Measurements from ENCODE around the gene KCNG4. TPM values are rescaled to one million over a fixed set of nuclear protein-coding genes. Genes with fewer than 3 reads are reported as not detected.

The KCNG4 gene, protein sequence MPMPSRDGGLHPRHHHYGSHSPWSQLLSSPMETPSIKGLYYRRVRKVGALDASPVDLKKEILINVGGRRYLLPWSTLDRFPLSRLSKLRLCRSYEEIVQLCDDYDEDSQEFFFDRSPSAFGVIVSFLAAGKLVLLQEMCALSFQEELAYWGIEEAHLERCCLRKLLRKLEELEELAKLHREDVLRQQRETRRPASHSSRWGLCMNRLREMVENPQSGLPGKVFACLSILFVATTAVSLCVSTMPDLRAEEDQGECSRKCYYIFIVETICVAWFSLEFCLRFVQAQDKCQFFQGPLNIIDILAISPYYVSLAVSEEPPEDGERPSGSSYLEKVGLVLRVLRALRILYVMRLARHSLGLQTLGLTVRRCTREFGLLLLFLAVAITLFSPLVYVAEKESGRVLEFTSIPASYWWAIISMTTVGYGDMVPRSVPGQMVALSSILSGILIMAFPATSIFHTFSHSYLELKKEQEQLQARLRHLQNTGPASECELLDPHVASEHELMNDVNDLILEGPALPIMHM
- not detected for total RNA-seq

DNA sequence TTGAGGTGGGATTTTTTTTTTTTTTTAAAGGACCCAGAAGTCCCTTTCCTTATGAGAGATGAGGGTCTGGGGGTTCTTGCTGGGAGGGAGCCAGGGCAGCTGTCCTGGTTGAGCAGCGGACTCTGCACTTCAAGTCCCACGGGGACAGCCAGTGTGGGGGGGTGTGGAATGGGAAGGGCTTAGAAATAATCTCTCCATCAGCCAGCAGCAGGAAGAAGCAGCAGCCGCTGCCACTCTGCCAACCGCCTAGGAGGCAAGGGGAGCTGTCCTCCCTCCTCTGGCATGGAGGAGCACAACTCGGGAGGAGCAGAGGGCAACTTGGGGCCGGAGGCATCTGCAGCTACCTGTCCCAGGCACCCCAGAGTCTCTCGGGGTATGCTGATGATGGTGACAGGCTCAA is at the start of gene KCNG4:
KCNG4 (minus strand) TSS at position 104 of the 400 bp plus-strand sequence. CDS start 2,527 bp downstream, outside the sequence.
- no peak for DNase-seq
- H3K27me3 Mint-ChIP-seq, result peaks cover 39% of the 10 kb centered on the region
- no peaks in the 10 kb centered on the region for H3K36me3 Mint-ChIP-seq
- no peak within 1 kb of the TSS for H3K27ac Mint-ChIP-seq
- H3K4me1 Mint-ChIP-seq, result no peaks in the 10 kb centered on the region
- H3K4me3 Mint-ChIP-seq, result no peak within 1 kb of the TSS
- no peaks in the 10 kb centered on the region for H3K9me3 Mint-ChIP-seq

DNA sequence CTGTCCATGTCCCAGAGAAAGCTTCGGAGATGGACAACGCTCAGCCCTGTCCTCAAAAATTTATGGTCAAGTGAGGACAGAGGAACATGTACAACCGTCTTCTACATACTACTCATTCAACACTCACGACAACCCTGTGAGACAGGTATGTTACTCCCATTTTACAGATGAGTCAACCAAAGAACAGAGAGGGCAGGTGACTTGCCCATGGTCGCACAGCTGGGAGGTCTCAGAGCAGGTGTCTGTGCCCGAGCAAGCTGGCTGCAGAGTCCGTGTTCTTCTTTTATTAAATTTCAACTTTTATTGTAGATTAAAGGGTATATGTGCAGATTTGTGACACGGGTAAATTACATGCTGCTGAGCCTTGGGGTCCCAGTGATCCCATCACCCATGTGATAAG is 49.1 kb upstream of the KCNG4 start:
- Mint-ChIP-seq H3K4me3 (no peak overlapping the region), H3K9me3 (no peaks in the 10 kb centered on the region), H3K4me1 (peaks cover under 1% of the 10 kb centered on the region), H3K27me3 (peaks cover 19% of the 10 kb centered on the region), H3K36me3 (no peaks in the 10 kb centered on the region), H3K27ac (no peak overlapping the region)
- DNase-seq, result no peak

DNA sequence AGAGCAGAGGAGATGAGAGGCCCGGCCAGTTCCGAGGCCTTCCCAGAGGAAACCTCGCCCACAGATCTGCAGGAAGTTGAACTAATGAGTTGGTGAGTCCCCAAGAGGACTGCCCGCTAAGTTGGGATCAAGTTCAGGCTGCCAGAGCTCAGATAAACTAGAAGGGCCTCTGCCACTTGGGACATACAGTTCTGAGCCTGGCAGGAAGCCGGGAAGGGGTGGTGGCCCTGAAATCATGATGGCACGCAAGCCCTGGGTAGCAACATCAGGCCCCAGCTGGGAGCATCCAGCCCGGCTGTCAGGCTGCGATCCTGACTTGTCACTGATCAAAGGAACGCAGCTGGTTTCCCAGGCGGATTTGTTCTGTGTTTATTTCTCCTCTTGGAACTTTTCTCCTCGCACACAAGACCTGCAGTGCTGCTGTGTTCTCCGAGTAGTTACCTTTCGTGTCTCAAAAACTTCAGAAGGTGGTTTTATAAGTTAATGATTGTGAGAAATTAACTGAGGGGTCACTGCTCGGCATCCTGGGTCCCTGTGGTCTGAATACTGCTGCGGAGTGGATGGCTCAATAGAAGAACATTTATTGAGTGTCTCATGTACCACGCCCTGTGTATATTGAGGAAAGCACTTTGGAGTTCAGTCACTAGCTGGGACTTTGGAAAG is 46.9 kb upstream of the KCNG4 start:
- H3K4me1 Mint-ChIP-seq, result no peaks in the 10 kb centered on the region
- no peaks in the 10 kb centered on the region for H3K9me3 Mint-ChIP-seq
- H3K36me3 Mint-ChIP-seq, result no peaks in the 10 kb centered on the region
- no peak overlapping the region for H3K4me3 Mint-ChIP-seq
- H3K27me3 Mint-ChIP-seq, result peaks cover 10% of the 10 kb centered on the region
- no peak overlapping the region for H3K27ac Mint-ChIP-seq
- DNase-seq, result no peak

DNA sequence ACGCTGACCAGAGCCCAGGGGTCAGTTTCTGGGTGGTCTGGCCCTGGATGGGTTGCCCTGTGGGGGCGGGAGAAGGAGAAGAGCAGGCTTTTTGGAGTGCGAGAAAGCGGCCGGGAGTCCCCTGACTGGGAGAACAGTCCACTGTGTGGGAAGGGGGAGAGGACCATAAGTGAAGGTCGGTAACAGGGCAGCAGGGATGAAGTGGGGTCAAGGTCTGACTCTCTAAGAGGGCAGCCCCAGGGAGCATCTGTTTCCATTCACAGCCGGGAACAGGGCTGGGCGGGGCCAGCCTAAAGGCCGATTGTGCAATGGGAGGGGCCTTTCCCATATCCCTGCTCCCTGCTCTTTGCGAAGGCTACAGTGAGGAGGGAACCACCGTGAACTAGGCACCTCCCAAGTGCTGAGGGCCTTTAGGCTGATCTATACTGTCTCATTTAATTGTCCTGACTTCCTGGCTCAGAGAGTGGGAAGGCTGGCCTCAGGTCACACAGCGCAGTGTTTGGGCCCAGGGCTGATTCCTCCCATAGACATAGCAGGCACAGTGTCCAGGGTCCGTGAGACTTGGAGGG is 44.4 kb upstream of the KCNG4 start:
- H3K9me3 Mint-ChIP-seq, result no peaks in the 10 kb centered on the region

DNA sequence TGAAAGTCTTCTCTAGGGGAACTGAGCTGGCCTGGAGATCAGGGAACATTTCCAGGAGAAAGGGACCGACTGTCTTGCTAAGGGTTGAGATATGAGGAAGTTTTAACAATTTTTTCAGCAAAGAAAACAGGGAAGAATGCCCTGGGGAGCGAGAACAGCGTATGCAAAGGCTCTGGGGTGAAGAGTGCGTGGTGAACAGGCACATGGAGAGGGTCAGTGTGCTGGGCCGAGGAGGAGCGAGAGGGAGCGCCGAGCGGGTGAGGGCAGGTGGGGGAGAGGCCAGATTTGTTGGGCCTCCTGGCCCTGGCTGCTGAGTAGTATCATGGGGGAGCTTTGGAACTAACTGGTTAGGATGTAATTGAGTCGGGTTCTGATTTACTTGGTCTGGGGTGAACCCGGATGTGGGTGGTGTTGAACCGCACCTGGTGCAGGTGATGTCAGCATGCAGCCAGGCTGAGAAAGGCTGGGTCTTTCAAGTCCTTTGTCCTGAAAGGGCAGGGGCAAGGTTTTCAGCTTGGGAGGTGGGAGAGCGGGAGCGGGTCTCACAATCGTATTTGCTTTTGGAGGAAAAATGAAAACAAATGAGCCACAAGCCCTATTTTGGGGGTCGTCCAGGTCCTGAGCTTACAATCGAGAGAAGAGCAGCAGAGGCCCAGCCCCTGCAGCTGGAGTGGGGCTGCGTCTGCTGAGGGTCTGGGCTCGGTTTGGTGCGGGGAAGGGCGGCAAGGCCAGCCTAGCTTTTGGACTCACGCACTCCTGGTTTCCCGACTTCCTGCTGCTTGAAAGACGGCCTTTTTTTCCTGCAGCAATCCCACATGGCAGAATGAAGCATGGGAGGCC is 43.7 kb upstream of the KCNG4 start:
- Mint-ChIP-seq H3K9me3 (no peaks in the 10 kb centered on the region), H3K4me3 (no peak overlapping the region), H3K27ac (no peak overlapping the region), H3K27me3 (peaks cover 5% of the 10 kb centered on the region), H3K4me1 (no peaks in the 10 kb centered on the region), H3K36me3 (no peaks in the 10 kb centered on the region)
- no peak for DNase-seq

More for the DNA sequence above, 44.4 kb upstream of the KCNG4 start:
- Mint-ChIP-seq H3K27me3 (peaks cover 10% of the 10 kb centered on the region), H3K4me1 (no peaks in the 10 kb centered on the region), H3K36me3 (no peaks in the 10 kb centered on the region), H3K27ac (no peak overlapping the region), H3K4me3 (no peak overlapping the region)
- no peak for DNase-seq

DNA sequence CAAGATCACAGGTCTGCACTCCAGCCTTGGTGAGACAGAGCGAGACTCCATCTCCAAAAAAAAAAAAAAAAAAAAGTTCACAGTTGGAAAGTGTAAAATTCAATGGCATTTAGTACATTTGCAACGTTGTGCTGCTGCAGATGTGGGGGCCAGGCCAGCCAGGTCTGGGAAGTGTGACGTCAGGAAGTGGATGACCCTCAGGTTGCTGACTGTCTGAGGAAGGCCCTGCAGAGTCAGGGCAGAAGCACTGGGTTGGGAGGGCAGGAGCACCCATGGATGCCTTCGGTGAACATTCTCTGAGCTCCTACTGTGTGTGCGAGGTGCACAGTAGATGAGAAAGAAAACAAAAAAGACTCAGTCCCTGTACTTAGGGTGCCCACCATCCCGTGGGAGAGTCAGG is 42.7 kb upstream of the KCNG4 start:
- Mint-ChIP-seq H3K36me3 (no peaks in the 10 kb centered on the region), H3K9me3 (no peaks in the 10 kb centered on the region), H3K4me3 (no peak overlapping the region), H3K27me3 (no peaks in the 10 kb centered on the region), H3K27ac (no peak overlapping the region), H3K4me1 (no peaks in the 10 kb centered on the region)
- no peak for DNase-seq

DNA sequence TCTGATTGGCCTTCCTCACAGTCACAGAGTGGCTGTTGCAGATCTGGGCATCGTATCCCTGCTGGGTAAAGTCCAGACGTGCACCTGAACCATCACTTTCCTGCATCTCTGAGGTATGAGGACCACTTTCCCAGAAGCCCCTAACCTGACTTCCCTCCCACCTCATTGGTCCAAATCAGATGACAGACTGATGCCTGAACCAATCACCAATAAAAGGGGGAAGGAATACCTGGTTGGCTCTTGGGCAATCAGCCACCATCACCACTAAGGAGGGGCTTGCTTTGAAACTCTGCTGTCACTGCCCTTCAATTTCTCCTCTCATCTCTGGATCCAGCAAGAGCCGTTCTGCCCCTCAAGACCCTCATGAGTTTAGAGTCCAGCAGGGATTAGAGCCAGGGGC is 41.3 kb upstream of the KCNG4 start:
- Mint-ChIP-seq H3K4me1 (no peaks in the 10 kb centered on the region), H3K36me3 (no peaks in the 10 kb centered on the region), H3K4me3 (no peak overlapping the region), H3K27ac (no peak overlapping the region), H3K9me3 (no peaks in the 10 kb centered on the region), H3K27me3 (no peaks in the 10 kb centered on the region)
- no peak for DNase-seq

DNA sequence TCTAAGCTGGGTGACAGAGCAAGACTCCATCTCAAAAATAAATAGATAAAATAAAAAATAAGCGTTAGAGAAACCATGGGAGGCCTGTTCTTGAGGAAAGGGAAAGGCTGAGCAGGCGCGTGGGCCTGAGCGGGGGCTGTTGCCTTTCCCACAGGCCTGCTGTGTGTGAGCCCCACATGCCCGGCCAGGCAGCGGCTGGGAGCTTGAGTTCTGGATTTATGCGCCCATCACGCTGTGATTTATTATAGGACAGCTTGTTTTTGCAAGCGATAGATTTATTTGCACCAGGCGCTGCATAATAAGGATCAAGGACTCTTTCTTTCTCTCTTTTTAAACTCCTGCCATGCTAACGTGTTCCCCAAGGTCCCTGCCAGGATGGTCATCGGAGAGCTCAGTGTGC is 40.1 kb upstream of the KCNG4 start:
- Mint-ChIP-seq H3K4me3 (no peak overlapping the region), H3K27ac (no peak overlapping the region), H3K36me3 (no peaks in the 10 kb centered on the region), H3K27me3 (no peaks in the 10 kb centered on the region), H3K9me3 (no peaks in the 10 kb centered on the region), H3K4me1 (no peaks in the 10 kb centered on the region)
- no peak for DNase-seq

DNA sequence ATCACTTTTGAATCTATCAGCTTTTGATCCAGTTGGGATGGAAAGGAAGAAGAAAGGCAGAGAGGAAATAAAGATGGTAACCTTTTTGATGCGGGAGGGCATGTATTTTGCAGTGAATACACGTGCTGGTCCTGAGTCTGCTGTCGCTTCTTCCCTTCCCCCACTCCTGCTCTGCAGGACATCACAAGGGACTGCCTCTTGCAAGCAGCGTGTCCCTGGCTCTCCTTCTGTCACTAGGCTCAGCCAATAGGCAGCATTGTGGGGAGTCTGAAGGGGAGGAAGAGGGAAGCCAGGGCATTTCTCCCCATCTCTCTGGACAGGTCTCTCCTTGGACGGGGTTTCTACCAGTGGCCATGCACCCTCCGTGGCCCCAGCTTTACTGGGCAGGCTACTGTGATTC is 39.2 kb upstream of the KCNG4 start:
- Mint-ChIP-seq H3K4me1 (no peaks in the 10 kb centered on the region), H3K27ac (no peak overlapping the region), H3K4me3 (no peak overlapping the region), H3K9me3 (no peaks in the 10 kb centered on the region), H3K36me3 (no peaks in the 10 kb centered on the region), H3K27me3 (no peaks in the 10 kb centered on the region)
- no peak for DNase-seq

DNA sequence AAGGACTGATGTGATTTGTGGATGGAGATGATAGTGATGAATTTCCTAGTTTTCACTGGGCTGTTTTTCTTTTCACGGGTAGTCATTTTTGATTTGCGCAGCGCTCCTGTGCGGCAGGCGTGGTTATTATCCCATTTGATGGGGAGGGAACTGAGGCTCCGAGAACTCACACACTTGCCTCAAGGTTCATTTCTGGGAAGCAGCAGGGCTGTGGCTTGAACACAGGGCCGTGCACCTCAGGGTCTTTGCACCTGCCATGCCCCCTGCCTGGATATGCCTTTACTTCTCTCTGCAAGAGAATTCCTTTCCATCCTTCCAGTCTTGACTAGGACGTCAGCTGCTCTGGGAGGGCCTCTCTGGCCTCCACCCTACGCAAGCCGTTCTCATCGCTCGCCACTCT is 38.5 kb upstream of the KCNG4 start:
- Mint-ChIP-seq H3K27ac (no peak overlapping the region), H3K4me1 (no peaks in the 10 kb centered on the region), H3K9me3 (no peaks in the 10 kb centered on the region), H3K36me3 (no peaks in the 10 kb centered on the region), H3K27me3 (no peaks in the 10 kb centered on the region), H3K4me3 (no peak overlapping the region)
- DNase-seq, result no peak

DNA sequence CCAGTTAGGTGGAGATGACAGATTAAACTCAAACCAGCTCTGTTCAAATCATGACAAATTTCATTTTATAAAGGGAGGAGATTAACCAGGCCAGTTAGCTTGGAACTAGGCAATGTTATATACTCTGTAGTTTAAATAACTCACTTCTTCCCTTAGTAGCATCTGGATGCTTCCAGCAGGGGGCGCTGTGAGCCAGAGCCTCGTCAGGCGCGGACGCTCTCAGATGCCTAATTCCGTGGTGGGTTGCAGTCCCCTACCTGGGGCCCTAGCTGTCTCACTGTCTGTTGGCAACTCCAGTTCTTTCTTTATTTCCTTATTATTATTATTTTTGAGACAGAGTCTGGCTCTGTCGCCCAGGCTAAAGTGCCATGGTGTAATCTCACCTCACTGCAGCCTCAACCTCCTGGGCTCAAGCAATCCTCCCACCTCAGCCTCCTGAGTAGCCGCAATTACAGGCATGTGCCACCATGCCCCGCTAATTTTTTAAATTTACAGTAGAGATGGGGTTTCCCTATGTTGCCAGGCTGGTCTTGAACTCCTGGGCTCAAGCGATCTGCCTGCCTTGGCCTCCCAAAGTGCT is 37.5 kb upstream of the KCNG4 start:
- Mint-ChIP-seq H3K36me3 (no peaks in the 10 kb centered on the region), H3K4me3 (no peak overlapping the region), H3K27ac (no peak overlapping the region), H3K4me1 (no peaks in the 10 kb centered on the region), H3K27me3 (no peaks in the 10 kb centered on the region), H3K9me3 (no peaks in the 10 kb centered on the region)
- DNase-seq, result peak; percentile 63

DNA sequence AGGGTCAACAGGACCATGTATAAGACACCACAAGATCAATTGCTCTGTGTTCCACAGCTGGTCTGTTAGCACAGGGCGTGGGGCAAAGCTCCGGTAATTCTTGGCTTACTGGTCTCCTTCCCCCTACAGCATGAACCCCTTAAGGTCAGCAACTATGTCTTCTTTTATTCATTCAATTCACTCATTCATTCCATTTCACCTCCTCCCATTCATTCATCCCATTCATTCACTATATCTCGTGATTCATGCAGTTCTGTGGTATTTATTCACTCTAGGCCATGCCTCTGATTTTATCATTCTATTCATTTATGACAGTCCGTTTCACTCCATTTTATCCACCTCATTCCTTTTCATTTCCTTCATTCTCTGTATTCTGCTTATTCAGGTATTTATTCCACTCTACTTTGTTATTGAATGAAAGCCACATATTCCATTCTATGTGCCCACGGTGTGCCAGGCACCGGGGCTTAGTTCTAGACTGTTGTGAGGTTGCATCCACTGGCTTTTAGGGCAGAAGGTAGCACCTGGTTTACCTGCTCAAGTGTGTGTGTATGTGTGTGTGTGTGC is 35.9 kb upstream of the KCNG4 start:
- no peaks in the 10 kb centered on the region for H3K4me1 Mint-ChIP-seq
- H3K27me3 Mint-ChIP-seq, result no peaks in the 10 kb centered on the region
- no peaks in the 10 kb centered on the region for H3K36me3 Mint-ChIP-seq
- H3K4me3 Mint-ChIP-seq, result no peak overlapping the region
- no peak for DNase-seq
- H3K27ac Mint-ChIP-seq, result no peak overlapping the region
- H3K9me3 Mint-ChIP-seq, result no peaks in the 10 kb centered on the region

DNA sequence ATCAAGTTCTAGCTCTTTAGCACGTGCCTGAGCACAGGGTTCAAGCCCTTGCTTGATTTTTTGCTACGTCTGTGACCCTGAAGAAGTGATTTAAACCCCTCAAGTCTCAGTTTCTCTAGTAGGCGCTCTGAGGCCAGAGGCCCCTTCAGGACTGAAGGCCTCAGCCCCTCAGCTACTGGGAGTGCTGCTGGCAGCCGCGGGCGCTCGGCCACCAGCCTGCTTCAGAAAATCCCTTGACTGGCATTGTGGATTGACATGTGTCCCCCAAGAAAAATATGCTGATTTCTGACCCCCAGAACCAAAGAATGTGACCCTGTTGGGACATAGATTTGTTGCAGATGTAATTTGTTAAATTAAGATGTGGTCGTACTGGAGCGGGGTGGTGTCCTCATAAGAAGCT is 34.7 kb upstream of the KCNG4 start:
- H3K4me1 Mint-ChIP-seq, result no peaks in the 10 kb centered on the region
- no peak for DNase-seq
- H3K27me3 Mint-ChIP-seq, result no peaks in the 10 kb centered on the region
- no peak overlapping the region for H3K4me3 Mint-ChIP-seq
- H3K9me3 Mint-ChIP-seq, result no peaks in the 10 kb centered on the region
- H3K27ac Mint-ChIP-seq, result no peak overlapping the region
- H3K36me3 Mint-ChIP-seq, result no peaks in the 10 kb centered on the region

DNA sequence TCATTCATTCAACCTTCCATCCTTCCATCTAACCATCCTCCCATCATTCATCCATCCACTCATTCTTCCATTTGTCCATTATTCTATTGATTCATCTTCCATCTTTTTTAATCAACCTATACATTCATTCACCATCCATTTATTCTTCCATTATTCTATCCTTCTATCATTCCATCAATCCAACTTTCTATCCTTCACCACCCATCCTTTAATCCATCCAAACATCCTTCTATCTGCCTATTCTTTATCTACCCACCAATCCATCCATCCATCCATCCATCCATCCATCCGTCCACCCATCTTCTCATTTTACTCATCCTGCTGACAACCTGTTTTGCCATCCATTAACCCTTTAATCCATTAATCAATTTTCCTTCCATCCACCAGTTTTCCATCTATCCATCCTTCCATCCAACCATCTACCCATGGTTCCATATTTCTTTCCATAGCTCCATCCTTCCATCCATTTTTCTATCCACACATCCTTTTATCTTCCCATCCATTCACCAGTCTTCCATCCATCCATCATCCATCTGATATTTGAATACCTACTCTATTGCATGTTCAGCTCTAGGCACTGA is 33.0 kb upstream of the KCNG4 start:
- no peak overlapping the region for H3K27ac Mint-ChIP-seq

More for the DNA sequence above, 33.0 kb upstream of the KCNG4 start:
- no peaks in the 10 kb centered on the region for H3K4me1 Mint-ChIP-seq
- no peaks in the 10 kb centered on the region for H3K9me3 Mint-ChIP-seq
- no peaks in the 10 kb centered on the region for H3K36me3 Mint-ChIP-seq
- no peak overlapping the region for H3K4me3 Mint-ChIP-seq
- DNase-seq, result no peak
- no peaks in the 10 kb centered on the region for H3K27me3 Mint-ChIP-seq

Measured in activated naive CD8-positive, alpha-beta T cell treated with anti-CD3 and anti-CD28 coated beads for 36 hours (primary cell).